GM19468 (cell line): ENCODE results near the gene PMF1.
"Not testable (repeated sequence)": the region's sequence is repeated elsewhere in the genome, so short reads cannot be mapped to it uniquely, and the experiment has no call there.

Experiments used
- ATAC-seq: cut with Tn5 transposase; IDR thresholded peaks from one replicate; pipeline ENCODE4 v1.9.1; 2021; ENCODE audit warnings: mild to moderate bottlenecking, moderate library complexity, moderate number of reproducible peaks; ENCODE audit not compliant: unreplicated experiment; ENCODE audit errors: extremely low read depth

PMF1 gene

DNA sequence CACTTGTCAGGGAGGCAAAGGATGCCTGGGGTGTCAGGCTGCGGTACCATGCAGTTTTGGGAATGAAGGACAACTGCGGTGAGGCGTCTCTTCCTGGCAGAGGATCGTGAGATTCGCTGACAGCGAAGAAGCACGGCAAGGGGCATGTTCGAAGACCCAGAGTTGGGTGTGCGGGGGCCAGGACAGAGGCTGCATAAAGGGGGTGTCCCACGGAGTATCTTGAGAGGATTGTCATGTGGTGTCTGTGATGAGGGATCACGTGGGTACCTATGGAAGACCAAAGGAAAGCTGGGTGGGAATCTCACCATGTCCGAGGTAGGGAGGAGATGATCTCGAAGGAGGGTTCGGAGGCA is 18.5 kb upstream of the PMF1 start:
- ATAC-seq = no peak

DNA sequence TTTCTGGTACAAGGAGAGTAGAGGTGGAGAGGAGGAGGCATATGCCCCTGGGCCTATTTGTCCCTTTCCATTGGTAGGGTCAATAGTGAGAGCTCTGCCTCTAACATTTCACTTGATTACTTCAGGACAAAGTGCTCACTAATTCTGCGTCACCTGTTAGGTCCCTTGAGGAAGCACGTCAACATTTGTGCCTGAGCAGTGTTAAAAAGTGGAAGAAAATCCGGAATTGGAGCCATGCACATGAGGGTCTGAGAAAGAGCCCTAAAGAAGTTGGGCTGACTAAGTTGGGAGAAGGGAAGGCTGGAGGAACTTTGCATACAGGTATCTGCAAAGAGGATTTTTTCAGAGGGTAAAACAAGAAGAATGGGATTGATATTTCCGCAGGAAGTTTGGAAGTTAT is 17.0 kb upstream of the PMF1 start:
- no peak for ATAC-seq

DNA sequence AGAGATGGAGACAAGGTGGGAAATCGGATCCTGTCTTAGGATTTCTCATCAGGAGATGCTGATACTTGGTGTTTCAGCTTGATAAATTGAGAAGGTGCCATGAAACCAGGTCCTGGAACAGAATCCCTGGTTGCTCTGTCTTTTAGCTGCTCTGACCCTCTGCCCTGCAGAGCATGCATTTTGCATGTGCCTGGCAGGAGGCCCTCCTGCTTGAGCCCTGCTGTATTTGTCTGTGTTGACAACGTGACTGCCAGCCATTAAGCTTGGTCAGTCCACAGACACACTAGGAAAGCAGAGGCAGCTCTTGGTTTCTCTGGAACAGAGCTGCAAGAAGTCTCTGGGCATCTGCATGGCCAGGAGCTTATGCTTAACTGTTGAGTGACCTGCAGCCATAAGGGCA is 16.4 kb upstream of the PMF1 start:
- no peak for ATAC-seq

DNA sequence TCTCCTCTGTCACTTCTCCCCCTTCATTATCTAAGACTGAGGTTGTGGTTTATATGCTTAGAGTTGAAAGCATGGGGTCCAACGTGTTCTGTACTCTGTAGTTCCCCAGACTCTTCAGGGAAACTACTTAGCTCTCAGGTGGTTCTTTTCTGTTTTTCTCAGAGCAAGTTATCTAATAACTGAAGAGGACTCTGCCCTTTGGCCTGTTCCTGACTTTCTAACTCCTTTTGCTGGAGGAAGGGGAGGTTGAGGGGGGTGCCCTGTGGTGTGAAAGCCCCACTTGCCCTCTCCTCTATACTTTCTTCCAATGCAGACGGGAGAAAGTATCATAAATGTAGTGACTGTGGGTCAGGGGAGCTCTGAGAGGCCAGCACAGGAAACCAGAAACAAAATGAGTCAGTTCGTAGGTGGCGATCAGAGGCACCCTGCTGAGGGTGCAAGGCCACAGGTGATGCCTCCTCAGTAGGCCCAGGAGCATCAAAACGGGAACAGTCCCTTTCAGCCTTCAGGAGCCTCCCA is 13.9 kb upstream of the PMF1 start:
- no peak for ATAC-seq

DNA sequence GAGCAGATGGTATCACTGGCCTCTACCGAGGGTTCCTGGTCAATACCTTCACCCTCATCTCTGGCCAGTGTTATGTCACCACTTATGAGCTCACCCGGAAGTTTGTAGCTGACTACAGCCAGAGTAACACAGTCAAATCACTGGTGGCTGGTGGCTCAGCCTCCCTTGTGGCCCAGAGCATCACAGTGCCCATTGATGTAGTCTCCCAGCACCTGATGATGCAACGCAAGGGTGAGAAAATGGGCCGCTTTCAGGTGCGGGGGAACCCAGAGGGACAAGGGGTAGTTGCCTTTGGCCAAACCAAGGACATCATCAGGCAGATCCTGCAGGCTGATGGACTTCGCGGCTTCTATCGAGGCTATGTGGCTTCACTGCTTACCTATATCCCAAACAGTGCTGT is 12.8 kb upstream of the PMF1 start:
- no peak for ATAC-seq

DNA sequence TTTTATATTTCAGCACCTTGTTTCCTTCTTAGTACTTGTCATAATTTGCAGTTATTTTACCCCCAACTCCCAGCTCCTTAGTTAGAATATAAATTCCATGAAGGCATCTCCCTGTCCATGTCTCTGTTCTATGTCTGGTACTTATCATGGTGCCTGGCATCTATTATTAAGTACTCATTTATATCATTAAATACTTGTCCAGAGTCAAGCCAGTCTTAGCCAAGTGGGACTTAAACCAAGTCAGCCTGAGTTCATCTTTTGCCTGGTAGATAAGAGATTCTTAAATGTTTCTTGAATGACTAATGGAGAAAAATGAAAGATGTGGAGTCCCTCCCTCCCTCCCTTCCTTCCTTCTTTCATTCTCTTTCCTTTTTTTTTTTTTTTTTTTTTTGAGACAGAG is 9.5 kb upstream of the PMF1 start:
- no peak for ATAC-seq

DNA sequence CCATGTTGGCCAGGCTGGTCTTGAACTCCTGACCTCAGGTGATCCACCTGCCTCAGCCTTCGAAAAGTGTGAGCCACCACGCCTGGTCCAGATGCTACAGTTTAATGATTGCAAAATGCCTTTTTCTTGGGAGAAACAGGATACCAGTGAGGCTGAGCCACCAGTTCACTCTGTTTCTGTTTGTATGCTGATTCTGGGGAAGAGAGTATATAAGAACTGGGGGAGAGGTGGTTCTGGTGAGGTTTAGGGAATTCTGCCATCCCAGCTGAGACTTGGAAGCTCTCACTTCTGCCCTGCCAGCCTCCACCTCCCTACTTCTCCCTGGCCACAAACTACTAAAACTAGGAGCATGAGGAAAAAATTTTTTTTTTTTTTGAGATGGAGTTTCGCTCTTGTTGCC is 8.1 kb upstream of the PMF1 start:
- no peak for ATAC-seq

DNA sequence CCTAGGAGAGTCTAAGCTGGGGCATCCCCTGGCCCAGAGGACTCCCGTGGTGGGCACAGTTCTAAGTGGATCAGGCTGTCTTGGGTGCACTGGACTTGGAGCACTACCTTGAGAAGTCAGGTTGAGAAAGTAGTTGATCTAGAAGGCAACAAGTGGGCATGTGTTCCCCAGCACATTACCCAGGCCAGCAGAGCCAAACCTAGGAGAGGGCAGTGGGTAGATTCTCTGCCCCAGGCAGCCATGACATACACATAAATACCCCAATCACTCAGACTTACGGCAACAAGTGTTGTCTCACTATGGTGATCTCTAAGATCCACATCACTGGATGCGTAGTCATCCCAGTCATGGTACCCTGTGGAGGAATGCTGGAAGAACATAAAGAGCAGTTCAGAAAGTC is 1.6 kb upstream of the PMF1 start:
- no peak for ATAC-seq

DNA sequence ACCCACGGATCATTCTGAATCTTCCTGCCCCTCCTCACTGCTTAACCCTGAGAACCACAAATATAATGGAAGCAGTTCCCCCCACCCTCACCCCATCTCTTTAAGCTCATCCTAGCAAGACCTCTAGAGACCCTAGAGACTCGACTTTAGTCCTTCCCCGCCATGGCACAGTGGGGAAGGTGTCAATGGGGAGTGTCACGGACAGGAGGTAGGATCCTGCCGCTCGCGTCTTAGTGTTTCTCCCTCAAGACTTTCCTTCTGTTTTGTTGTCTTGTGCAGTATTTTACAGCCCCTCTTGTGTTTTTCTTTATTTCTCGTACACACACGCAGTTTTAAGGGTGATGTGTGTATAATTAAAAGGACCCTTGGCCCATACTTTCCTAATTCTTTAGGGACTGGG is 677 bp upstream of the PMF1 start:
- no peak for ATAC-seq

DNA sequence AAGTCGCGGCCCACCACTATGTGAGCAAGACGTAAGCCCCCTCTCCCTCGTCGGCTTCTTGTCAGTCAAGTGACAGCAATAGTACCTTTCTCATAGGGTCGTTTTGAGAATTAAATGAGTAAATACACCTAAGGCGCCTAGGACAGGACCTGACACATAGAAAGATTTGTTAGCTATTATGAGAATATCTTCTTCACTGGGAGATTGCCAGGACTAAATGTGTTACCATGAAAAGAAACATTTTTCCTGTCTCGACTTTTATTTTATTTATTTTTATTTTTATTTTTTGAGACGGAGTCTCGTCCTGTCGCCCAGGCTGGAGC is 798 bp downstream of the PMF1 start:
- ATAC-seq = no peak

DNA sequence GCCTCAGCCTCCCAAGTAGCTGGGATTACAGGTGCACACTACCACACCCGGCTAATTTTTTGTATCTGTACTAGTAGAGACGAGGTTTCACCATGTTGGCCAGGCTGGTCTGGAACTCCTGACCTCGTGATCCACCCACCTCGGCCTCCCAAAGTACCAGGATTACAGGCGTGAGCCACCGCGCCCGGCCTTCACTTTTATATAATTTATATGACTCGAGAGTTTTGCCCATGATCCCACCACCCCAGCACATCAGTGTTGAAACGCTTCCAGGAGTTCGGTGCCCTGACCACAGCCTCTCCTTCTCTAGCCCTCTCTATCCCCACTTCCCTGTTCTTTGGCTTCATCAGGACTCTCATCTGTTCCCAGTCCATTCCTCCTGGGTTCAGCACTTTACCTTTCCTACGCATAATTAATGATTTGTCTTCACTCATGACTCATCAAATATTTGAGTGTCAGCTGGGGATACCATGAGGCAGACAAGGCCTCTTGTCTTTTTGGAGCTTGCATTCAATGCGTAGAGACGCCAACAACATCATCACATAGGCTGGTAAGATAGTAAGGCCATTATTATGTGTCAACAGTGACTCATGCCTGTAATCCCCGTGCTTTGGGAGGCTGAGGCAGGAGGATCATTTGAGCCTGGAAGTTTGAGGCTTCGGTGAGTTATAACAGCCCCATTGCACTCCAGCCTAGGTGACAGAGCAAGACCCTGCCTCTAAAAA is 1.4 kb downstream of the PMF1 start:
- ATAC-seq = no peak

DNA sequence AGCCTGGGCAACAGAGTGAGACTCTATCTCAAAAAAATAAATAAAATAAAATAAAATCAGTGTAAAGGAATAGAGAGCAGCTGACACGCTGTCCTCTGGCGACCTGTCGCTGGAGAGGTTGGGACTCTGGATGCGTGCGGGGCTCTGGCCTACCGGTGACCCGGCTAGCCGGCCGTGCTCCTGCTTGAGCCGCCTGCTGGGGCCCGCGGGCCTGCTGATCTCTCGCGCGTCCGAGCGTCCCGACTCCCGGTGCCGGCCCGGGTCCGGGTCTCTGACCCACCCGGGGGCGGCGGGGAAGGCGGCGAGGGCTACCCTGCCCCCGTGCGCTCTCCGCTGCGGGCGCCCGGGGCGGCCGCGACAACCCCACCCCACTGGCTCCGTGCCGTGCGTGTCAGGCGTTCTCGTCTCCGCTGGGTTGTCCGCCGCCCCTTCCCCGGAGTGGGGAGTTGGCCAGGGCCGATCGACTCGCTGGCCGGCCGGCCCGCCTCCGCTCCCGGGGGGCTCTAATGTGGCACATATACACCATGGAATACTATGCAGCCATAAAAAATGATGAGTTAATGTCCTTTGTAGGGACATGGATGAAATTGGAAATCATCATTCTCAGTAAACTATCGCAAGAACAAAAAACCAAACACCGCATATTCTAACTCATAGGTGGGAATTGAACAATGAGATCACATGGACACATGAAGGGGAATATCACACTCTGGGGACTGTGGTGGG is 3.7 kb downstream of the PMF1 start:
- ATAC-seq = not testable (repeated sequence)

DNA sequence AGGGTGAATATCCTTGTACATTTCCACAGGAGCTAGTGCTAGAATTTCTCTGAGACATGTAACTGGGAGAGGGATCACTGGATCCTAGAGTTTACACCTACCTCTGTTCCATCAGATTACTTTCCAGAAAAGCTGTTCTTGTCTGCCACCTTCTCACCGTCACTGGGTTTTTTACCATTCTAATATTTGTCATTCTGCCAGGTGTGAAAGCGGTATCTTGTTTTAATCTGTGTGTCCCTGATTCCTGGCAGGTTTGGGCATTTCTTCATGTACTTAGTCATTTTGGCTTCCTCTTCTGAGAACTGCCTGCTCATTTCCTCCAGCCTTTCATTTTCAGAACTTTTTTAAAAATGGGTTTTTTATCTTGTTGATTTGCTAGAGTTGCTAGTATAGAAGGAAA is 5.1 kb downstream of the PMF1 start:
- no peak for ATAC-seq

DNA sequence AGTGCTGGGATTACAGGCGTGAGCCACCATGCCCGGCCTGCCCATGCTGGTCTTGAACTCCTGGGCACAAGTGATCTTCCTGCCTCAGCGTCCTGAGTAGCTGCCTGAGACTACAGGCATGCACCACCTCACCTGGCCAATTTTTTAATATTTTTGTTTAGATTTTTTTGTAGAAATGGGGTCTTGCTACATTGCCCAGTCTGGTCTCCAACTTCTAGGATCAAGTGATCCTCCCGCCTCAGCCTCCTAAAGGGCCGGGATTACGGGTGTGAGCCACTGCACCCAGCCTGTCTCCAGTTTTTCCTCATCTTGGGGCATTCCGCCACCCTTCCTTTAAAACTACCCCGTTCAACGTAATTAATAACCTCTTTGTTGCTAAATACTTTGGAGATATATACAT is 7.4 kb downstream of the PMF1 start:
- no peak for ATAC-seq

DNA sequence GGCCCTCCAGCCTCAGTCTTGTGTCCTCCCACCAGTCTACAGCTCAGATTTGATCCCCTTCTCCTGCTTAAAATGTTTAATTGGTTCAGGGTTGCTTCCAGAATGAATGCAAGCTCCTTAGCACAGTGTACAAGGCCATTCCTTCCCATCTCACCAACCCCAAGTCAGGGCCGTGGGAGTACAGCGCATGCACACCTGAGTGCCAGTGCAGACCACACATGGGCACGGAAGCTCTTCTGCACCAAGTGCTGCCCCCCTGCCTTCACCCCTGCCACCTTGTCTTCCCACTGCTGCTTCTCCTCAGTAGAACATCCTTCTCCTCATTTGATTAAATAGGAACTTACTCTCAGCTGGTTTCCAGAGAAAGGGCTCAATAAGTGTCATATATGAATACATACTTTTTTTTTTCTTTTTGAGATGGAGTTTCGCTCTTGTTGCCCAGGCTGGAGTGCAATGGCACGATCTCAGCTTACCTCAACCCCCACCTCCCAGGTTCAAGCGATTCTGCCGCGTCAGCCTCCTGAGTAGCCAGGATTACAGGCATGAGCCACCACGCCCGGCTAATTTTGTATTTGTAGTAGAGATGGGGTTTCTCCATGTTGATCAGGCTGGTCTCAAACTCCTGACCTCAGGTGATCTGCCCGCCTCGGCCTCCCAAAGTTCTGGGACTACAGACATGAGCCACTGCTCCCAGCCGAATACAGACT is 9.3 kb downstream of the PMF1 start:
- no peak for ATAC-seq

DNA sequence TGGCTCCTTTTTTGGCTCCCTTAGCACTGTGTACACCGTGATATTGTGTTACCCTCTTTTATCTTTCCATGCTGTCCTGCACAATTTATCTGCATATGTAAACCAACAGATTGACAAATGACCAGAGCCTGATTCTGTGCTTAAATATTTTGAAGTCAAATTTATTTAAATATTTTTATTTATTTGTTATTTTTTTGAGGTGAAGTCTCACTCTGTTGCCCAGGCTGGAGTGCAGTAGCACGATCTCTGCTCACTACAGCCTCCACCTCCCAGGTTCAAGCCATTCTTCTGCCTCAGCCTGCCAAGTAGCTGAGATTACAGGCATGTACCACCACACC is 12.8 kb downstream of the PMF1 start:
- no peak for ATAC-seq

DNA sequence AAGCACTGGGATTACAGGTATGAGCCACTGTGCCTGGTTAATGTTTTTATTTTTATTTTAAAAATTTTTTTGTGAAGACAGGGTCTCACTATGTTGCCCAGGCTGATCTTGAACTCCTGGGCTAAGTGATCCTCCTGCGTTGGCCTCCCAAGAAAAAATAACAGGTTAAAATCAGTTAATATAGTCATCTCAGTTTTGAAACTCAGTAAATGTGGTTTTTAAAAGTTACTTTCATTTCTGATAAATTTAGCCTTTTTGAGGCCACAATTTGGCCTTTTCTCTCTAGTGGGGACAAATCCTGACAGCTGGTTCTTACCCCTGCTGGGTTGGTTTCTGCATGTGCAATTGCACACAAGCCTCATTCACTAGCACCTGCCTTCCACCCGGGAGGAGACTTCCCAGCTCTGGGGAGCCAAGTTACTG is 13.3 kb downstream of the PMF1 start:
- peak; percentile 36 for ATAC-seq

DNA sequence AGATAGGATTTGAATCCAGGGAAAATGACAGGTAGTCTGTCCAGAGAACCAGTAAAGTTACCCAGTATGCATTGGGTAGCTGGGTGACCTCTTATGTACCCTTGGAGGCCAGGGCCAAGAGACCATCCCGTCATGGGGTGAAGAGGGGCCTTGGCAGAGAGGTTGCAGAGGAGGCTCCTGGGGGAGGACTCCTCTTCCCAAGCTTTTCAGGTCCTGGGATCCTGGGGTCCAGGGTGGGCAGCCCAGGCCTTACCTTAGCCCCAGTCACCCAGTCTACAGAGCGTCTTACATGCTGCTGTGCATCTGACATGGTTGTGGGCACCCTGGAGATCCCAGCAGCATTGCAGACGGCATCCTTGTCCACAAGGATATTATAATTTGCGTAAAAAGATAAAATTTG is 14.0 kb downstream of the PMF1 start:
- ATAC-seq = no peak

DNA sequence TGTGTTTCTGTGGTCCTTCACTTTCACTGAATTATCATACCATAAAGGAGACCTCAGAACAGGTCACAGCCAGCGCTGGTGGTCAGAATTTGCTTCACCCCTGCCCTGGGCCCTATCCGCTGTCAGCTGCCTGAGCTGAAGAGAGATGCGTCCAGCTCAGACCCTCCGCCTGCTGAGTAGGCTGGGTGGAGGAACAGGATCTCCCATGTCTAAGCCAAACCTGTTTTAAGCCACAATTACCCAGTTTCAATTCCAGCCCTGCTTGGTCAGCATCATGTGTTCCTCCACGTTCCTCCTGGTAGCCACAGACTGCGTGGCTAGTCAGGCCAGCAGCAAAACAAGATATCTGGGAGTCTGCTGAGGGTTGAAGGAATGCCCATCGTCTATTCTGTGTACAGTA is 15.7 kb downstream of the PMF1 start:
- ATAC-seq = no peak

DNA sequence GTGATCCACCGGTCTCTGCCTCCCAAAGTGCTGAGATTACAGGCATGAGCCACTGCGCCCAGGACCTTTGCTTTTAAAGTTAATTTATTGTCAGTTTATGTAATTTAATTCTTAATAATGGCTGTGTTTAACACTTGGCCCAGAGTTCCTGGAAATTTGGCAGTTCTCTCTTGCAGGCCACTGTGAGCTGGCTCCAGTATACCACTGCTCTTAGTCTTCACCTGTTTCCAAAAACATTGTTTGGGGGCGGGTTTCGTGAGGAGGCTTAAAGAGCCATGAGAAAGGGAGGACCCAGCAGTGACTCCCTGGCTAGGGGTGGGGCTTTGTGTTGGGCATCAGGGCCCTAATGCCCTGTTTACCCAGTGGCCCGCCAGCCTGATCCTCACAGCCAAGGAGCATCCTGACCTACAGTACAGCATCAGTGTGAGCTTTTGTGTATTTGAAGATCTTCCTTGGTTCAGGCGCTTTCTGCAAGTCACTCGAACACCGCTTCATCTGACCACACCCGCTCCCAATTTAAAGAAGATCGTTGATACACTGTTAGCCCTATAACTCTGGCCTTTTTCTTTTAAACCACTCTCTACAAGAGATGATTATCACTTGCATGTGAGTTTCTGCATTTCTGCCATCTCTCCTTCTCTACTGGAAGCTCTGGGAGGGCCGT is 17.1 kb downstream of the PMF1 start:
- no peak for ATAC-seq

DNA sequence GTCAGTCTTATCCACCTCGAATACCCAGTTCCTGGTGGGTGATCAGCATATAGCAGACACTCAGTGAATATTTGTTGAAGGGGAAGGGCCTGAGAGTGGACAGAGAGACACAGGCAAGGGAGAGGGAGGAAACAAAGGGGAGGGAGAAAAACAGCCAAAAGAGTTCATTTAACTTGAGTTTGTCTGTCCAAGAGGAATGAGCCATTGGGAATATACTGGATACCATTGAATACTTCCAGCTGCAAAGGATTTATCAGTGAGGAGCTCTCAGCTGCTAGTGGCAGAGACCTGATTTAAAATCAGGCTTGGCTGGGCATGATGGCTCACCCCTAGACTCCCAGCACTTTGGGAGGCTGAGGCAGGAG is 17.6 kb downstream of the PMF1 start:
- no peak for ATAC-seq
